PC-9 (cell line): Measurements from ENCODE around the gene KEAP1. TPM values are rescaled to one million over a fixed set of nuclear protein-coding genes. Genes with fewer than 3 reads are reported as not detected.

Source experiments
- BruUV-seq: library from RNA; stranded (reverse); fragments of 400-500 nt; replicated peaks from 2 replicates; lab custom pipeline; 2021; lab: Mats Ljungman, UMichigan
- CTCF ChIA-PET: fragments of 300-600 bp; sonication (Branson Sonifier 250); formaldehyde crosslinking; loops from one replicate; lab custom pipeline; 2022; ENCODE audit warnings: antibody characterized with exemption; lab: Charles Lee
- POLR2A ChIA-PET: fragments of 300-600 bp; sonication (Branson Sonifier 250); formaldehyde crosslinking; loops from one replicate; lab custom pipeline; 2022; ENCODE audit warnings: antibody characterized with exemption; ENCODE audit not compliant: unreplicated experiment; lab: Charles Lee
- DNase-seq, 2 experiments: peaks; one replicate each; pipeline versions ENCODE4 v3.0.0 to v3.0.0-alpha.2; 2015 to 2022; ENCODE audit warnings: mixed read lengths in 1 of 2
- H2AFZ ChIP-seq: fragments of 200-600 bp; sonication (generic); 2 replicates; pipeline ENCODE4 v1.8.1; 2017; ENCODE audit warnings: antibody characterized with exemption
- H3F3A ChIP-seq: fragments of 200-600 bp; sonication (generic); 2 replicates; pipeline ENCODE4 v1.8.1; 2017; ENCODE audit warnings: antibody characterized with exemption, mild to moderate bottlenecking, low read depth; ENCODE audit not compliant: insufficient read depth
- H3K27ac ChIP-seq: fragments of 200-600 bp; sonication (generic); 2 replicates; pipeline ENCODE4 v1.6.1; 2016; ENCODE audit warnings: mixed run types
- H3K27me3 ChIP-seq: fragments of 200-600 bp; sonication (generic); 2 replicates; pipeline ENCODE4 v1.6.1; 2016; ENCODE audit warnings: low read depth, mixed run types; ENCODE audit not compliant: insufficient read depth
- H3K36me3 ChIP-seq: fragments of 200-600 bp; sonication (generic); 2 replicates; pipeline ENCODE4 v1.6.1; 2016; ENCODE audit warnings: low read depth, mixed run types
- H3K4me1 ChIP-seq: fragments of 200-600 bp; sonication (generic); replicated peaks from 2 replicates; pipeline ENCODE4 v1.6.1; 2016; ENCODE audit warnings: mixed run types; ENCODE audit not compliant: insufficient read depth
- H3K4me2 ChIP-seq: fragments of 200-600 bp; sonication (generic); 2 replicates; pipeline ENCODE4 v1.6.1; 2017; ENCODE audit warnings: mixed run types
- H3K4me3 ChIP-seq: fragments of 200-600 bp; sonication (generic); 2 replicates; pipeline ENCODE4 v1.6.1; 2016; ENCODE audit warnings: mixed run types
- H3K79me2 ChIP-seq: fragments of 200-600 bp; sonication (generic); 2 replicates; pipeline ENCODE4 v1.6.1; 2017; ENCODE audit warnings: low read depth, mixed run types
- H3K9me2 ChIP-seq: fragments of 200-600 bp; sonication (generic); 2 replicates; pipeline ENCODE4 v1.8.1; 2017; ENCODE audit warnings: mild to moderate bottlenecking; ENCODE audit not compliant: insufficient read depth
- H3K9me3 ChIP-seq: fragments of 200-600 bp; sonication (generic); 2 replicates; pipeline ENCODE4 v1.8.1; 2016; ENCODE audit warnings: low read depth; ENCODE audit not compliant: insufficient read depth
- H4K20me1 ChIP-seq: fragments of 200-600 bp; sonication (generic); 2 replicates; pipeline ENCODE4 v1.8.1; 2017; ENCODE audit not compliant: insufficient read depth
- EZH2 ChIP-seq: fragments of 200-600 bp; sonication (generic); IDR thresholded peaks from 2 replicates; pipeline ENCODE4 v1.8.0; 2017; ENCODE audit warnings: antibody characterized with exemption, low read depth
- intact Hi-C: fragments of 100-400 bp; cut with micrococcal nuclease; formaldehyde crosslinking; loops from one replicate; pipeline ENCODE4 v1.10.0; 2022; ENCODE audit not compliant: unreplicated experiment
- total RNA-seq: library from RNA; stranded (reverse); gene quantifications from 2 replicates; pipeline ENCODE4 v1.2.3, GENCODE V29; 2021
- TF ChIP-seq, protein P1 (sequence below): fragments of 200-600 bp; sonication (generic); conservative IDR thresholded peaks from 2 replicates; pipeline ENCODE4 v1.6.1; 2017; ENCODE audit warnings: mixed run types, antibody characterized with exemption, mild to moderate bottlenecking, moderate library complexity

The KEAP1 gene
- total RNA-seq, 1 experiment from 2014 or later: 154 TPM

DNA sequence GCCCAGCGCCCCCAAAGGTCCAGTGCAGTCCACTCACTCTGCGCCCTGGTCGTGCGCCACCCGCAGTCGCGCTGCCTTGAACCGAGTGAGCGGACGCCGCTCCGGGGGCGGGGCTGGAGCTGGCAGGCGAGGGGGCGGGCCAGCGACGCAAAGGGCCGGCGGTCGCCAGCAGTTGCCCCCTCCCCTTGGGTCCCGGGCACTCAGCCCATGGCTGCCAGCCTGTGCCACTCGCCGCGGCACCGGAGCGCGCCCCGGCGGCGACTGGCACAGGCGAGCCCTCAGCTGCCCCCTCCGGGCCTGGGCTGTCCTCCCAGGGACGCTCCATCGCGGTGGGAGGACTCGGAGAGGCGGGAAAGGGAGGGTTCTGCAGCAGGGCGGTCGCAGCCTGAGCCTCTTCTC is 14.2 kb upstream of the KEAP1 start, which contains the start of gene S1PR5:
Gene S1PR5 (minus strand): TSS at position 87 of the 399 bp plus-strand sequence. CDS start 2,436 bp downstream, outside the sequence.
- Histone ChIP-seq H3K4me2 (peak within 1 kb of the TSS; percentile 97), H3K4me3 (peak within 1 kb of the TSS; percentile 82), H3F3A (peaks cover 37% of the 10 kb centered on the region), H4K20me1 (0 out of 2 replicates have a peak, but pooled peaks cover 4% of the 10 kb centered on the region), H3K36me3 (no peaks in the 10 kb centered on the region), H3K9me2 (no peaks in the 10 kb centered on the region), H2AFZ (peak within 1 kb of the TSS; percentile 97), H3K9me3 (no peaks in the 10 kb centered on the region), H3K27ac (no peak within 1 kb of the TSS), H3K27me3 (peaks cover 4% of the 10 kb centered on the region; the same call in 1 of the 2 replicates), H3K4me1 (peaks cover 28% of the 10 kb centered on the region), H3K79me2 (no peaks in the 10 kb centered on the region)
- DNase-seq: peak in 1 of 2 experiments; percentile 58
- TF ChIP-seq EZH2: no peak
- TF ChIP-seq, protein P1, sequence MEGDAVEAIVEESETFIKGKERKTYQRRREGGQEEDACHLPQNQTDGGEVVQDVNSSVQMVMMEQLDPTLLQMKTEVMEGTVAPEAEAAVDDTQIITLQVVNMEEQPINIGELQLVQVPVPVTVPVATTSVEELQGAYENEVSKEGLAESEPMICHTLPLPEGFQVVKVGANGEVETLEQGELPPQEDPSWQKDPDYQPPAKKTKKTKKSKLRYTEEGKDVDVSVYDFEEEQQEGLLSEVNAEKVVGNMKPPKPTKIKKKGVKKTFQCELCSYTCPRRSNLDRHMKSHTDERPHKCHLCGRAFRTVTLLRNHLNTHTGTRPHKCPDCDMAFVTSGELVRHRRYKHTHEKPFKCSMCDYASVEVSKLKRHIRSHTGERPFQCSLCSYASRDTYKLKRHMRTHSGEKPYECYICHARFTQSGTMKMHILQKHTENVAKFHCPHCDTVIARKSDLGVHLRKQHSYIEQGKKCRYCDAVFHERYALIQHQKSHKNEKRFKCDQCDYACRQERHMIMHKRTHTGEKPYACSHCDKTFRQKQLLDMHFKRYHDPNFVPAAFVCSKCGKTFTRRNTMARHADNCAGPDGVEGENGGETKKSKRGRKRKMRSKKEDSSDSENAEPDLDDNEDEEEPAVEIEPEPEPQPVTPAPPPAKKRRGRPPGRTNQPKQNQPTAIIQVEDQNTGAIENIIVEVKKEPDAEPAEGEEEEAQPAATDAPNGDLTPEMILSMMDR: no peak; the same call in 1 of the 2 replicates
- ChIA-PET CTCF (interaction anchor here (0.6 kb wide), 1 partner anchor 14 kb away, joined by 6 read pairs; no protein-coding TSS in a partner anchor), POLR2A (no interaction called here)
- BruUV-seq: no TSS peak
- intact Hi-C loops: no loop called here

DNA sequence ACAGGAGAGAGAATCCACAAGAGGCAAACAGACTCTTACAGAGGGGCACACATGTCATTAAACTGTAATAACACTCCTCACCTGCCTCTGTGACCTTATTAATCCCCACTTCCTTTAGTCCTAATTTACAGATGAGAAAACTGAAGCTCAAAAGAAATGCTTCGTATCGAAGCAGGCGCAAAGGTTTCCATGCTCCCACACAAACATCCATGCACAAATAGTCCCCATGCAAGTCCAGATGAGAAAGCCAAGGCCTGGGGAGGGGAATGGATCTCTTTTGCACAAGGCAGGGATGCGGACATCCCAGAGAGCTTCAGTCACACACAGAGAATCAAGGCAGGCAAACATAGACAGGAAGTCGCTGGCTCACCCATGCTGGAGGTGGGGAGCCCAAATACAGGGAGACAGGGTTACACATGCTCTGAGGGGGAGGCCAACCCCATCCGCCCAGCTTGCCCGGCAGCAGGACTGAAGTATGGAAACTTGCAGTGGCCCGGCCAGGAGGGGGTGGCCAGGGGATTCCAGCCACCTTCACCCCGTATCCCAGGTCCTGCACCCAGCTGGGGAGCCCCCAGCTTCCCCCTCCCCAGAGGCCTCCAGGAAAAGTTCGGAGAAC is 13.6 kb upstream of the KEAP1 start:
- peaks cover 37% of the 10 kb centered on the region for H3F3A ChIP-seq
- peaks cover 28% of the 10 kb centered on the region for H3K4me1 ChIP-seq
- peak overlapping the region; percentile 97 for H3K4me2 ChIP-seq
- ChIA-PET POLR2A (no interaction called here), CTCF (interaction anchor here (0.6 kb wide), 1 partner anchor 13 kb away, joined by 6 read pairs; no protein-coding TSS in a partner anchor)
- no peaks in the 10 kb centered on the region for H3K9me3 ChIP-seq
- H3K9me2 ChIP-seq: no peaks in the 10 kb centered on the region
- TF ChIP-seq, protein P1: no peak
- TF ChIP-seq EZH2: no peak
- BruUV-seq: no TSS peak
- DNase-seq: peak; percentile 30 to 43
- intact Hi-C loops: no loop called here
- H2AFZ ChIP-seq: peak overlapping the region; percentile 97
- 0 out of 2 replicates have a peak, but pooled peaks cover 4% of the 10 kb centered on the region for H4K20me1 ChIP-seq
- H3K27ac ChIP-seq: no peak overlapping the region
- H3K79me2 ChIP-seq: no peaks in the 10 kb centered on the region
- peaks cover 4% of the 10 kb centered on the region; the same call in 1 of the 2 replicates for H3K27me3 ChIP-seq
- H3K4me3 ChIP-seq: peak overlapping the region; percentile 82
- H3K36me3 ChIP-seq: no peaks in the 10 kb centered on the region

DNA sequence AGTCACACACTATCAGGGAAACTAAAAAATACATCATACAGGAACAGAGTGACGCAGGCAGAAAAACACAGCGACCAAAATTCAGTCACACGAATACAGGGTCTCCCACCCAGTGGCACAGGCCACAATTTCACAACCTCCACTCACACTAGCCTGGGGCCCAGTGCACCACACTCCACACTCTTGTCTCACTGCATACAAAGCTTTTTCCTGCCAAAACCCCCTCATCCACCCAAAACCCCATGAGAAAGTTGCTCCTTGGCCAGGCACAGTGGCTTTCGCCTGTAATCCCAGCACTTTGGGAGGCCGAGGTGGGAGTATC is 12.9 kb upstream of the KEAP1 start:
- H4K20me1 ChIP-seq: 0 out of 2 replicates have a peak, but pooled peaks cover 4% of the 10 kb centered on the region
- H2AFZ ChIP-seq: no peak overlapping the region
- peaks cover 37% of the 10 kb centered on the region for H3F3A ChIP-seq
- ChIA-PET CTCF (no interaction called here), POLR2A (no interaction called here)
- intact Hi-C loops: no loop called here
- no peaks in the 10 kb centered on the region for H3K9me2 ChIP-seq
- H3K9me3 ChIP-seq: no peaks in the 10 kb centered on the region
- no peak for DNase-seq
- H3K4me3 ChIP-seq: no peak overlapping the region
- BruUV-seq: no TSS peak
- no peaks in the 10 kb centered on the region for H3K36me3 ChIP-seq
- no peak overlapping the region for H3K27ac ChIP-seq
- peaks cover 4% of the 10 kb centered on the region; the same call in 1 of the 2 replicates for H3K27me3 ChIP-seq
- peaks cover 24% of the 10 kb centered on the region for H3K4me1 ChIP-seq
- H3K79me2 ChIP-seq: no peaks in the 10 kb centered on the region
- peak overlapping the region; percentile 97; the same call in 1 of the 2 replicates for H3K4me2 ChIP-seq
- TF ChIP-seq EZH2: no peak
- TF ChIP-seq, protein P1: no peak
